Activated CD4-positive, alpha-beta T cell treated with anti-CD3 and anti-CD28 coated beads, Interleukin-2, amount 50 U/mL, for 1 hour (primary cell): ENCODE measurements around the gene C2CD2L.
"Not testable (repeated sequence)": the region's sequence is repeated elsewhere in the genome, so short reads cannot be mapped to it uniquely, and the experiment has no call there.

Source experiments
- DNase-seq: peaks from one replicate; pipeline ENCODE4 v3.0.0-alpha.2; 2020

C2CD2L gene

GRCh38 chr11:119116235-119116594 is 9.1 kb downstream of the C2CD2L start:
- DNase-seq = no peak

GRCh38 chr11:119116601-119117000 is 9.5 kb downstream of the C2CD2L start:
- DNase-seq = no peak

GRCh38 chr11:119117004-119117706 is 10.0 kb downstream of the C2CD2L start:
- DNase-seq = no peak

- DNase-seq = no peak
Observed at GRCh38 chr11:119118227-119118626, 11.1 kb downstream of the C2CD2L start.

- DNase-seq = no peak
Observed at GRCh38 chr11:119118946-119119345, 11.8 kb downstream of the C2CD2L start.

GRCh38 chr11:119120639-119121007 is 13.5 kb downstream of the C2CD2L start:
- DNase-seq = no peak

GRCh38 chr11:119121008-119121810 is 14.1 kb downstream of the C2CD2L start, which contains the start of gene HINFP:
Gene HINFP (plus strand): TSS chr11:119121580. CDS start chr11:119126945, 5,365 bp downstream.
- peak; percentile 100 for DNase-seq

- no peak for DNase-seq
Observed at GRCh38 chr11:119121811-119122124, 14.6 kb downstream of the C2CD2L start.

- no peak for DNase-seq
Observed at GRCh38 chr11:119125821-119126220, 18.7 kb downstream of the C2CD2L start.

GRCh38 chr11:119126675-119127268 is 19.6 kb downstream of the C2CD2L start:
- no peak for DNase-seq

- DNase-seq = no peak
Observed at GRCh38 chr11:119130662-119131061, 23.5 kb downstream of the C2CD2L start.

GRCh38 chr11:119134389-119134978 is 27.3 kb downstream of the C2CD2L start:
- DNase-seq = no peak

GRCh38 chr11:119139276-119139675 is 32.1 kb downstream of the C2CD2L start:
- DNase-seq = not testable (repeated sequence)

- no peak for DNase-seq
Observed at GRCh38 chr11:119144825-119145486, 37.8 kb downstream of the C2CD2L start.

GRCh38 chr11:119145551-119145950 is 38.4 kb downstream of the C2CD2L start:
- no peak for DNase-seq

- no peak for DNase-seq
Observed at GRCh38 chr11:119147604-119148333, 40.6 kb downstream of the C2CD2L start.

- no peak for DNase-seq
Observed at GRCh38 chr11:119148720-119149017, 41.5 kb downstream of the C2CD2L start.

- DNase-seq = peak; percentile 16
Observed at GRCh38 chr11:119149018-119149785, 42.1 kb downstream of the C2CD2L start, which contains the start of gene ABCG4. Gene ABCG4 (plus strand): TSS chr11:119149052. CDS start chr11:119149966, 914 bp downstream.

- no peak for DNase-seq
Observed at GRCh38 chr11:119149786-119150275, 42.7 kb downstream of the C2CD2L start.

- no peak for DNase-seq
Observed at GRCh38 chr11:119152043-119152442, 44.9 kb downstream of the C2CD2L start.

GRCh38 chr11:119152604-119153003 is 45.5 kb downstream of the C2CD2L start:
- no peak for DNase-seq
